IPS-20b (cell line): ENCODE data around the gene ARHGEF40.

Source experiments
- H3K27ac ChIP-seq: one replicate; pipeline ENCODE4 v1.5.1; 2013; ENCODE audit warnings: low read length
- H3K27me3 ChIP-seq: 2 replicates; pipeline ENCODE4 v1.6.1; 2013; ENCODE audit warnings: mild to moderate bottlenecking, low read length, inconsistent platforms; ENCODE audit not compliant: insufficient read depth
- H3K36me3 ChIP-seq: 2 replicates; pipeline ENCODE4 v1.6.1; 2013; ENCODE audit warnings: low read depth, mild to moderate bottlenecking, inconsistent platforms, low read length, moderate library complexity; ENCODE audit not compliant: insufficient read depth
- H3K4me1 ChIP-seq: 2 replicates; pipeline ENCODE4 v1.6.1; 2013; ENCODE audit warnings: mild to moderate bottlenecking, control low read depth, inconsistent platforms, low read length, moderate library complexity; ENCODE audit not compliant: insufficient read depth
- H3K4me3 ChIP-seq: 2 replicates; pipeline ENCODE4 v1.5.1; 2013; ENCODE audit warnings: mild to moderate bottlenecking, low read length, inconsistent platforms
- H3K9ac ChIP-seq: 2 replicates; pipeline ENCODE4 v1.6.1; 2013; ENCODE audit warnings: low read depth, mild to moderate bottlenecking, inconsistent platforms, low read length, moderate library complexity
- H3K9me3 ChIP-seq: 2 replicates; pipeline ENCODE4 v1.6.1; 2013; ENCODE audit warnings: mild to moderate bottlenecking, low read depth, low read length, inconsistent platforms; ENCODE audit not compliant: insufficient read depth

Gene ARHGEF40

GRCh38 chr14:21041676-21042433 is 28.2 kb upstream of the ARHGEF40 start, which contains the start of gene RNASE7:
Gene RNASE7 (plus strand): TSS chr14:21042362. CDS start chr14:21042993, 631 bp downstream.
- no peaks in the 10 kb centered on the region for H3K36me3 ChIP-seq

DNA sequence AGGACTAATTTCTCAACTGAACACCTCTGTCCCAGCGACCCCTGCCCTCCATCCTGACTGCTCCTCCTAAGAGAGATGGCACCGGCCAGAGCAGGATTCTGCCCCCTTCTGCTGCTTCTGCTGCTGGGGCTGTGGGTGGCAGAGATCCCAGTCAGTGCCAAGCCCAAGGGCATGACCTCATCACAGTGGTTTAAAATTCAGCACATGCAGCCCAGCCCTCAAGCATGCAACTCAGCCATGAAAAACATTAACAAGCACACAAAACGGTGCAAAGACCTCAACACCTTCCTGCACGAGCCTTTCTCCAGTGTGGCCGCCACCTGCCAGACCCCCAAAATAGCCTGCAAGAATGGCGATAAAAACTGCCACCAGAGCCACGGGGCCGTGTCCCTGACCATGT is 27.2 kb upstream of the ARHGEF40 start:
- Histone ChIP-seq H3K9ac (no peak overlapping the region), H3K27ac (no peak overlapping the region), H3K4me3 (no peak overlapping the region), H3K27me3 (no peaks in the 10 kb centered on the region), H3K9me3 (no peaks in the 10 kb centered on the region), H3K36me3 (no peaks in the 10 kb centered on the region), H3K4me1 (peaks cover 15% of the 10 kb centered on the region; the same call in 1 of the 2 replicates)

More at GRCh38 chr14:21041676-21042433, 28.2 kb upstream of the ARHGEF40 start, which contains the start of gene RNASE7:
- Histone ChIP-seq H3K9me3 (no peaks in the 10 kb centered on the region), H3K4me1 (peaks cover 15% of the 10 kb centered on the region; the same call in 1 of the 2 replicates), H3K27ac (no peak within 1 kb of the TSS), H3K27me3 (no peaks in the 10 kb centered on the region), H3K4me3 (no peak within 1 kb of the TSS), H3K9ac (no peak within 1 kb of the TSS)

DNA sequence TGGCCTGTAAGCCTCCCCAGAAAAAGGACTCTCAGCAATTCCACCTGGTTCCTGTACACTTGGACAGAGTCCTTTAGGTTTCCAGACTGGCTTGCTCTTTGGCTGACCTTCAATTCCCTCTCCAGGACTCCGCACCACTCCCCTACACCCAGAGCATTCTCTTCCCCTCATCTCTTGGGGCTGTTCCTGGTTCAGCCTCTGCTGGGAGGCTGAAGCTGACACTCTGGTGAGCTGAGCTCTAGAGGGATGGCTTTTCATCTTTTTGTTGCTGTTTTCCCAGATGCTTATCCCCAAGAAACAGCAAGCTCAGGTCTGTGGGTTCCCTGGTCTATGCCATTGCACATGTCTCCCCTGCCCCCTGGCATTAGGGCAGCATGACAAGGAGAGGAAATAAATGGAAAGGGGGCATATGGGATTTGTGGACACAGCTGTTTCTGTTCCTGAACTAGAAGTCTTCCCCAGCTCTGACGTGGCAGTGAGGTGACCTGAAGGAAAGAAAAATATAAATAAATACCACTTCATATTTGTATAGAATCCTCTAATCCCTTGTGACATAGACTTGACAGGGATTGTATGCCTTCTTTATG is 26.6 kb upstream of the ARHGEF40 start:
- Histone ChIP-seq H3K27ac (no peak overlapping the region), H3K27me3 (no peaks in the 10 kb centered on the region), H3K4me3 (no peak overlapping the region), H3K9ac (no peak overlapping the region), H3K4me1 (peaks cover 15% of the 10 kb centered on the region; the same call in 1 of the 2 replicates), H3K9me3 (no peaks in the 10 kb centered on the region), H3K36me3 (no peaks in the 10 kb centered on the region)

- Histone ChIP-seq H3K4me3 (no peak overlapping the region), H3K9ac (no peak overlapping the region), H3K27me3 (no peaks in the 10 kb centered on the region), H3K9me3 (no peaks in the 10 kb centered on the region), H3K4me1 (peaks cover 9% of the 10 kb centered on the region; the same call in 1 of the 2 replicates), H3K36me3 (no peaks in the 10 kb centered on the region), H3K27ac (no peak overlapping the region)
Measured at GRCh38 chr14:21043974-21044618, 26.0 kb upstream of the ARHGEF40 start.

DNA sequence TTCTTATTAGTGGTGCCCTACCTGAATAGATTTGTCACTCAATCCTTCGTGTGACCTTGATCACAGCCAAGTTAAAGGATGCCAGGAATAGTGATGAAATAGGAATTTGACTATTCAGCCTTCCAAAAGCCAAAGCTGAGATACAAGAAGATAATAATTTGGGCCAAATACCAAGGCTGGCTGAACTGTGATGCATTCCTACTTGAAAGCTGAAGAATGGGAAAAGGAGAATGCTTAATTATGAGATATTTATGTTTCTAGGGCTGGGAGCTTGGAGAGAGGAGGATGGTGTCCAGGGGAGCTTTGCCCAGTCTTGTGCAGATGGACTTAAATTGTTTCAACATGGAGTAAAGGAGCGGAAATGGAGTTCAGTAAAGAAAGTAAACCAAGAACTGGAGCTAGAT is 22.7 kb upstream of the ARHGEF40 start:
- Histone ChIP-seq H3K27ac (no peak overlapping the region), H3K9ac (no peak overlapping the region), H3K9me3 (no peaks in the 10 kb centered on the region), H3K27me3 (no peaks in the 10 kb centered on the region), H3K4me1 (no peaks in the 10 kb centered on the region), H3K4me3 (no peak overlapping the region), H3K36me3 (no peaks in the 10 kb centered on the region)

- Histone ChIP-seq H3K36me3 (no peaks in the 10 kb centered on the region), H3K9ac (no peak overlapping the region)
Measured at GRCh38 chr14:21048638-21049037, 21.5 kb upstream of the ARHGEF40 start.

GRCh38 chr14:21049271-21049673 is 20.8 kb upstream of the ARHGEF40 start:
- H3K36me3 ChIP-seq, result no peaks in the 10 kb centered on the region
- H3K9me3 ChIP-seq, result no peaks in the 10 kb centered on the region
- H3K4me3 ChIP-seq, result no peak overlapping the region
- no peak overlapping the region for H3K27ac ChIP-seq
- no peaks in the 10 kb centered on the region for H3K4me1 ChIP-seq
- no peaks in the 10 kb centered on the region for H3K27me3 ChIP-seq
- H3K9ac ChIP-seq, result no peak overlapping the region

More at GRCh38 chr14:21048638-21049037, 21.5 kb upstream of the ARHGEF40 start:
- H3K4me1 ChIP-seq, result no peaks in the 10 kb centered on the region
- H3K4me3 ChIP-seq, result no peak overlapping the region
- H3K27ac ChIP-seq, result no peak overlapping the region
- H3K9me3 ChIP-seq, result no peaks in the 10 kb centered on the region
- no peaks in the 10 kb centered on the region for H3K27me3 ChIP-seq

DNA sequence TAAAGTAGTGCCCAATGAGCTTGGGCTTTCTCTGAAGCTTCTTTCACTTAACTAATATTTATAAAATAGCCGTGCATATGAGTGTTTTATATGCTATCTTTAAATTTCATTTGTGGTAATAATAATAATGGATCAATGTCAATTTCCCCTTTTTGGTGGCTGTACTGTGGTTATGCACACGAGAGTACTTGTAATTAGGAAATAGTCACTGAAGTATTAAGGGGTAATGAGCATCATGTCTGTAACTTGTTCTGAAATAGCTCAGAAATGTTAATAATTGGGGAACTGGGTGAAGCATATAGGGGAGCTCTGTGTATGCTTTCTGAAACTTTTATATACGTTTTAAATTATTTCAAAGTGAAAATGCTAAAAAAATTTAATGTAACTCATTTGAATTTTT is 19.5 kb upstream of the ARHGEF40 start:
- no peaks in the 10 kb centered on the region for H3K36me3 ChIP-seq
- no peaks in the 10 kb centered on the region for H3K4me1 ChIP-seq
- H3K27ac ChIP-seq, result no peak overlapping the region
- no peak overlapping the region for H3K9ac ChIP-seq
- no peaks in the 10 kb centered on the region for H3K9me3 ChIP-seq
- no peaks in the 10 kb centered on the region for H3K27me3 ChIP-seq
- H3K4me3 ChIP-seq, result no peak overlapping the region

- Histone ChIP-seq H3K4me1 (no peaks in the 10 kb centered on the region), H3K9me3 (no peaks in the 10 kb centered on the region), H3K4me3 (no peak overlapping the region), H3K9ac (no peak overlapping the region), H3K36me3 (no peaks in the 10 kb centered on the region), H3K27me3 (no peaks in the 10 kb centered on the region), H3K27ac (no peak overlapping the region)
Measured at GRCh38 chr14:21053184-21054122, 16.7 kb upstream of the ARHGEF40 start.

DNA sequence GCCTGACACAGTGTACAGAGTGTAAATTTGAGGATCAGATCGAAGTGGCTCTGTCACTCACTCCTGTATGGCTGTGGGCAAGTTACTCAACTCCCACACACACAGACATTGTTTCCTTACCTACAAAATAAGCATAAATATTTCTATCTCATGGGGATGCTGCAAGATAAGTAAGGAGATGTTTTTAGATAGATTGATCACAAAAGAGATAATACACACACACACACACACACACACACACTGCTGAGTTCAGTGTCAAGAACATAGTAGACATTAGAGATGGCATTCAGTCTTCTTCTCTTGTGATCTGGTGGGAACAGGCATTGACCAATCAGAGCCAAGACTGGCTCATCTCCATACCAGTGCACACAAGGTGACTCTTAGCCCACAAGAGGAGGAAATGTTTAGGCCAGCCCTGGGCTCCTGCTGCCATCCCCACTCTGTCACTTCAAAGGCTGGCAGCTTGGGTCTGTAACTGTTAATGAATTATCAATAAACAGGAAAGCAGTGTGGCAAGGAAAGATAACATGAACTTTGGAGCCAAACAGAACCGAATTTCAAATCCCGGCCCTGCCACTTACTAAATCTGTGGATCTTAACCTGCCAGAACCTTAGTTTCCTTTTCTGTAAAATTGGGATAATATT is 15.9 kb upstream of the ARHGEF40 start:
- Histone ChIP-seq H3K27ac (no peak overlapping the region), H3K36me3 (no peaks in the 10 kb centered on the region), H3K9me3 (no peaks in the 10 kb centered on the region), H3K4me1 (no peaks in the 10 kb centered on the region), H3K9ac (no peak overlapping the region), H3K4me3 (no peak overlapping the region), H3K27me3 (no peaks in the 10 kb centered on the region)

- Histone ChIP-seq H3K9me3 (no peaks in the 10 kb centered on the region), H3K9ac (no peak overlapping the region), H3K36me3 (no peaks in the 10 kb centered on the region), H3K4me1 (no peaks in the 10 kb centered on the region), H3K27ac (no peak overlapping the region), H3K4me3 (no peak overlapping the region), H3K27me3 (no peaks in the 10 kb centered on the region)
Measured at GRCh38 chr14:21054768-21055145, 15.3 kb upstream of the ARHGEF40 start.
